Smooth muscle cell (in vitro differentiated cells): ENCODE data around the gene CRK. TPM values are rescaled to one million over a fixed set of nuclear protein-coding genes. Genes with fewer than 3 reads are reported as not detected.

Experiments
- DNase-seq: peaks from one replicate; lab custom pipeline; 2025; ENCODE audit not compliant: unreplicated experiment; lab: John Stamatoyannopoulos, UW
- H2AFZ ChIP-seq: fragments of 200-600 bp; sonication (generic); 2 replicates; pipeline ENCODE4 v1.6.0; 2016; ENCODE audit warnings: antibody characterized with exemption, low read depth, mild to moderate bottlenecking
- H3F3A ChIP-seq: fragments of 200-600 bp; sonication (generic); 2 replicates; pipeline ENCODE4 v1.6.0; 2017; ENCODE audit warnings: antibody characterized with exemption, low read depth
- H3K27ac ChIP-seq: fragments of 200-600 bp; sonication (generic); 2 replicates; pipeline ENCODE4 v1.5.1; 2016; ENCODE audit warnings: low read depth, mild to moderate bottlenecking
- H3K27me3 ChIP-seq: fragments of 200-600 bp; sonication (generic); 2 replicates; pipeline ENCODE4 v1.6.1; 2016; ENCODE audit warnings: low read depth, mild to moderate bottlenecking
- H3K36me3 ChIP-seq: fragments of 200-600 bp; sonication (generic); 2 replicates; pipeline ENCODE4 v1.5.1; 2016; ENCODE audit warnings: low read depth
- H3K4me1 ChIP-seq: fragments of 200-600 bp; sonication (generic); 2 replicates; pipeline ENCODE4 v1.5.1; 2016; ENCODE audit warnings: low read depth
- H3K4me2 ChIP-seq: fragments of 200-600 bp; sonication (generic); 2 replicates; pipeline ENCODE4 v1.6.0; 2016; ENCODE audit warnings: mild to moderate bottlenecking
- H3K4me3 ChIP-seq: fragments of 200-600 bp; sonication (generic); 2 replicates; pipeline ENCODE4 v1.5.1; 2016; ENCODE audit warnings: mild to moderate bottlenecking
- H3K79me2 ChIP-seq: fragments of 200-600 bp; sonication (generic); 2 replicates; pipeline ENCODE4 v1.6.0; 2016; ENCODE audit warnings: low read depth, mild to moderate bottlenecking
- H3K9ac ChIP-seq: fragments of 200-600 bp; sonication (generic); 2 replicates; pipeline ENCODE4 v1.6.0; 2016; ENCODE audit warnings: low read depth
- H3K9me3 ChIP-seq: fragments of 200-600 bp; sonication (generic); replicated peaks from 2 replicates; pipeline ENCODE4 v1.5.1; 2016; ENCODE audit warnings: low read depth
- H4K20me1 ChIP-seq: fragments of 200-600 bp; sonication (generic); 2 replicates; pipeline ENCODE4 v1.6.0; 2016; ENCODE audit warnings: low read depth
- CTCF ChIP-seq: fragments of 200-600 bp; sonication (generic); IDR thresholded peaks from 2 replicates; pipeline ENCODE4 v1.5.1; 2017; ENCODE audit warnings: borderline replicate concordance, mild to moderate bottlenecking, antibody characterized with exemption; ENCODE audit not compliant: insufficient read depth, poor library complexity, severe bottlenecking
- WGBS: methylation state at CpG from one replicate; pipeline ENCODE4 v1.1.7; 2016; ENCODE audit warnings: low lambda C conversion rate; 5-methylcytosine and 5-hydroxymethylcytosine counted together
- polyA plus RNA-seq: library from polyadenylated mRNA; unstranded; fragments of >200 nt; fragmentation: Nextera tagmentation; extraction: Ambion mirVana; gene quantifications from 2 replicates; pipeline ENCODE4 v1.2.1, GENCODE V29; 2016
- total RNA-seq: library from RNA; depleted of rRNA; stranded (reverse); fragments of >200 nt; gene quantifications from 2 replicates; pipeline ENCODE4 v1.2.3, GENCODE V29; 2014

CRK gene
- total and polyA plus RNA-seq, 2 experiments from 2014 or later, result 49.7 to 56.8 TPM

- no peaks in the 10 kb centered on the region for H3K4me1 ChIP-seq
- H3K36me3 ChIP-seq, result peaks cover 8% of the 10 kb centered on the region
- no peaks in the 10 kb centered on the region for H3K9me3 ChIP-seq
- H3K4me2 ChIP-seq, result no peak overlapping the region
- H3F3A ChIP-seq, result peaks cover 8% of the 10 kb centered on the region
- H3K27ac ChIP-seq, result no peak overlapping the region
- H2AFZ ChIP-seq, result no peak overlapping the region
- WGBS, result 98% methylated on average over 5 of the region's 5 CpGs
- H3K79me2 ChIP-seq, result peaks cover 8% of the 10 kb centered on the region
- H3K4me3 ChIP-seq, result no peak overlapping the region
- H3K27me3 ChIP-seq, result no peaks in the 10 kb centered on the region
- H3K9ac ChIP-seq, result no peak overlapping the region
- peaks cover 17% of the 10 kb centered on the region for H4K20me1 ChIP-seq
- TF ChIP-seq CTCF, result no peak
- no peak for DNase-seq
These were observed 39.6 kb downstream of the CRK start for GRCh38 chr17:1416414-1416813.

- Histone ChIP-seq H3K36me3 (no peaks in the 10 kb centered on the region), H2AFZ (no peak overlapping the region), H3K9ac (no peak overlapping the region), H3K4me1 (no peaks in the 10 kb centered on the region), H3K27me3 (no peaks in the 10 kb centered on the region), H3K4me2 (no peak overlapping the region), H3F3A (peaks cover 8% of the 10 kb centered on the region), H4K20me1 (peaks cover under 1% of the 10 kb centered on the region), H3K4me3 (no peak overlapping the region), H3K79me2 (no peaks in the 10 kb centered on the region), H3K9me3 (no peaks in the 10 kb centered on the region), H3K27ac (no peak overlapping the region)
- DNase-seq, result no peak
- 91% methylated on average over 10 of the region's 10 CpGs for whole genome bisulfite sequencing
- TF ChIP-seq CTCF, result no peak
These were observed 41.4 kb downstream of the CRK start for GRCh38 chr17:1414634-1415033.

- Histone ChIP-seq H3K27me3 (no peaks in the 10 kb centered on the region), H2AFZ (no peak overlapping the region), H3K9ac (no peak overlapping the region), H3K4me1 (no peaks in the 10 kb centered on the region), H3K79me2 (no peaks in the 10 kb centered on the region), H3F3A (peaks cover 8% of the 10 kb centered on the region), H3K4me3 (no peak overlapping the region), H3K27ac (no peak overlapping the region), H3K4me2 (no peak overlapping the region), H4K20me1 (no peaks in the 10 kb centered on the region), H3K36me3 (no peaks in the 10 kb centered on the region), H3K9me3 (no peaks in the 10 kb centered on the region)
- no peak for DNase-seq
- no peak for TF ChIP-seq CTCF
- 92% methylated on average over 9 of the region's 9 CpGs for WGBS
These were observed 41.9 kb downstream of the CRK start for GRCh38 chr17:1414001-1414574.

GRCh38 chr17:1413281-1413791, 42.7 kb downstream of the CRK start:
- Histone ChIP-seq H3K4me2 (no peak overlapping the region), H3K9ac (no peak overlapping the region), H4K20me1 (no peaks in the 10 kb centered on the region), H3K27me3 (no peaks in the 10 kb centered on the region), H3K36me3 (no peaks in the 10 kb centered on the region), H3K9me3 (no peaks in the 10 kb centered on the region), H3K79me2 (no peaks in the 10 kb centered on the region), H3K4me3 (no peak overlapping the region), H3K4me1 (no peaks in the 10 kb centered on the region), H3K27ac (no peak overlapping the region), H2AFZ (no peak overlapping the region), H3F3A (peaks cover 8% of the 10 kb centered on the region)
- 80% methylated on average over 6 of the region's 6 CpGs for WGBS
- TF ChIP-seq CTCF, result no peak
- DNase-seq, result no peak
